ENCODE measurements around the gene PCF11. TPM values are rescaled to one million over a fixed set of nuclear protein-coding genes. Genes with fewer than 3 reads are reported as not detected.
A peak's percentile ranks its signal among the peaks of the same experiment; 100 is the strongest.

The PCF11 gene
- total RNA-seq, 1 donor from 2014 or later = 25.3 TPM

- intact Hi-C loops (cut with DNase I) = loop anchor here (10.0 kb wide), 2 partner anchors 77 to 247 kb away; partner anchors contain the start of genes DDIAS, PRCP and RAB30
- DNase-seq (no peak), ATAC-seq (ENCODE audit: poor library complexity) (no peak)
These were observed 5.5 kb upstream of the PCF11 start for GRCh38 chr11:83151274-83151977.

GRCh38 chr11:83152264-83152663 lies 4.7 kb upstream of the PCF11 start:
- no peak for DNase-seq
- ATAC-seq (ENCODE audit: poor library complexity) = no peak
- intact Hi-C loops (cut with DNase I) = loop anchor here (10.0 kb wide), 2 partner anchors 77 to 247 kb away; partner anchors contain the start of genes DDIAS, PRCP and RAB30

GRCh38 chr11:83153764-83154163 lies 3.2 kb upstream of the PCF11 start:
- no peak for ATAC-seq (ENCODE audit: poor library complexity)
- DNase-seq = no peak
- intact Hi-C loops (cut with DNase I) = loop anchor here (10.0 kb wide), 2 partner anchors 79 to 249 kb away; partner anchors contain the start of genes DDIAS, PRCP and RAB30

GRCh38 chr11:83156144-83156995 lies 561 bp upstream of the PCF11 start:
- ATAC-seq (ENCODE audit: poor library complexity) (peak; percentile 94), DNase-seq (peak; percentile 99)
- intact Hi-C loops (cut with DNase I) = loop anchor here (5.0 to 10.0 kb wide), 3 partner anchors 82 to 252 kb away; partner anchors contain the start of genes DDIAS, PRCP and RAB30

- DNase-seq (peak; percentile 52), ATAC-seq (ENCODE audit: poor library complexity) (peak; percentile 34)
- intact Hi-C loops (cut with DNase I) = loop anchor here (5.0 to 10.0 kb wide), 3 partner anchors 83 to 253 kb away; partner anchors contain the start of genes DDIAS, PRCP and RAB30
These were observed 844 bp downstream of the PCF11 start for GRCh38 chr11:83157594-83158356.

- DNase-seq = no peak
- no peak for ATAC-seq (ENCODE audit: poor library complexity)
- intact Hi-C loops (cut with DNase I) = loop anchor here (5.0 to 10.0 kb wide), 3 partner anchors 84 to 254 kb away; partner anchors contain the start of genes DDIAS, PRCP and RAB30
These were observed 1.4 kb downstream of the PCF11 start for GRCh38 chr11:83158357-83158786.

- DNase-seq (no peak), ATAC-seq (ENCODE audit: poor library complexity) (no peak)
- intact Hi-C loops (cut with DNase I) = loop anchor here (5.0 to 10.0 kb wide), 3 partner anchors 84 to 254 kb away; partner anchors contain the start of genes DDIAS, PRCP and RAB30
These were observed 2.3 kb downstream of the PCF11 start for GRCh38 chr11:83158965-83159901.

- no peak for DNase-seq
- ATAC-seq (ENCODE audit: poor library complexity) = no peak
- intact Hi-C loops (cut with DNase I) = loop anchor here (5.0 to 10.0 kb wide), 3 partner anchors 85 to 255 kb away; partner anchors contain the start of genes DDIAS, PRCP and RAB30
These were observed 3.3 kb downstream of the PCF11 start for GRCh38 chr11:83159902-83160865.

- no peak for ATAC-seq (ENCODE audit: poor library complexity)
- intact Hi-C loops (cut with DNase I) = no loop called here
These were observed 4.8 kb downstream of the PCF11 start for GRCh38 chr11:83161610-83162199.

GRCh38 chr11:83162377-83162776 lies 5.4 kb downstream of the PCF11 start:
- no peak for ATAC-seq (ENCODE audit: poor library complexity)
- no peak for DNase-seq
- intact Hi-C loops (cut with DNase I) = no loop called here

More at GRCh38 chr11:83161610-83162199, 4.8 kb downstream of the PCF11 start:
- DNase-seq = no peak

GRCh38 chr11:83166193-83166866 lies 9.4 kb downstream of the PCF11 start:
- ATAC-seq (ENCODE audit: poor library complexity) (no peak), DNase-seq (no peak)
- intact Hi-C loops (cut with DNase I) = no loop called here

GRCh38 chr11:83168756-83169155 lies 11.8 kb downstream of the PCF11 start:
- DNase-seq (no peak), ATAC-seq (ENCODE audit: poor library complexity) (no peak)
- intact Hi-C loops (cut with DNase I) = no loop called here

GRCh38 chr11:83170865-83171264 lies 13.9 kb downstream of the PCF11 start:
- intact Hi-C loops (cut with DNase I) = no loop called here
- ATAC-seq (ENCODE audit: poor library complexity) (no peak), DNase-seq (no peak)

- intact Hi-C loops (cut with DNase I) = no loop called here
- ATAC-seq (ENCODE audit: poor library complexity) = no peak
- no peak for DNase-seq
These were observed 15.6 kb downstream of the PCF11 start for GRCh38 chr11:83172551-83172950.

GRCh38 chr11:83174008-83174407 lies 17.1 kb downstream of the PCF11 start:
- ATAC-seq (ENCODE audit: poor library complexity) = no peak
- intact Hi-C loops (cut with DNase I) = no loop called here
- no peak for DNase-seq
